Measurements from ENCODE around the gene AATK.

DNA sequence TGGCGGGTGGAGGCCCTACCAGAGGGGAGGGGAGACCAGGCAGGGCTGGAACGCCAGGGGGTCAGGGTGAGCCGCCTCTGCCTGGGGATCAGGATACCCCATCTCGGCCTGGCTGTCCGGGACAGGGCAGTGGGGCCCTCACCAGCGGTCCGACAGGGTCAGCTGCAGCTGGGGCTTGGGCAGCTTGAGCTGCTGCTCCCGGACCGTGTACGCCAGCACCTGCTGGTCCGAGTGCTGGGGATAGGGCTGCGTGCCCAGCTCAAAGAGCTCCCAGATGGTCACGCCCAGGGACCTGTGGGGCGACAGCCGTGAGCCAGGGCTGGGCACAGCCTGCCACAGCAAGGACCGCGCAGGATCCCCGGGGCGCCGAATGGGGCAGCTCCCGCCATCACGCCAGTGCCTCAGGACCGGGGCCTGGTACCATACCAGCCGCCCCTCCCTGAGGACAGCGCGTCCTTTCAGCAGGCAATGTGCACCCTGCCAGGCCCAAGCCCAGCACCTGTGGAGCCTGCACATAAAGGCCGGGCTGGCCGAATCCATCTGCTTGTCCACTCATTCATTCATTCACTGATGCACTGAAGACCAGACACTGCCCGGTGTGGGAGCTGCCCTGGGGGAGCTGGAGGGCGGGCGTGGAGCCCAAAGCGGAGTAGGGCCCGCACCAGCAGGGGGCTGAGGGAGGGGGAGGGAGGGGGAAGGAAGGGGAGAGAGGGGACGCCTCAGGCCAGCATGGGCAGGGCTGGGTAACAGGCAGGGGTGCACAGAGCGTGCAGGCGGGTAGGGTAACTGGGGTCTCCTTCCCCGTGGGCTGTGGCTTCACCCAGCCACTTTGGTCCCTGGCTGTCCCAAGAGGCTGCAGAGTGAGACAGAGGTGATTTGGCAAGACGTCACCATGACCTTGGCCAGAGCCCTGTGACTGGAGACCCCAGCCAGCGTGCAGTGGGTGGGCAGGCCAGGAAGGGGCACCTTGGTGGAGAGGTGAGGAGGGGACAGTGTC, 42.7 kb downstream of the AATK start:
- TF ChIP-seq, protein P1, sequence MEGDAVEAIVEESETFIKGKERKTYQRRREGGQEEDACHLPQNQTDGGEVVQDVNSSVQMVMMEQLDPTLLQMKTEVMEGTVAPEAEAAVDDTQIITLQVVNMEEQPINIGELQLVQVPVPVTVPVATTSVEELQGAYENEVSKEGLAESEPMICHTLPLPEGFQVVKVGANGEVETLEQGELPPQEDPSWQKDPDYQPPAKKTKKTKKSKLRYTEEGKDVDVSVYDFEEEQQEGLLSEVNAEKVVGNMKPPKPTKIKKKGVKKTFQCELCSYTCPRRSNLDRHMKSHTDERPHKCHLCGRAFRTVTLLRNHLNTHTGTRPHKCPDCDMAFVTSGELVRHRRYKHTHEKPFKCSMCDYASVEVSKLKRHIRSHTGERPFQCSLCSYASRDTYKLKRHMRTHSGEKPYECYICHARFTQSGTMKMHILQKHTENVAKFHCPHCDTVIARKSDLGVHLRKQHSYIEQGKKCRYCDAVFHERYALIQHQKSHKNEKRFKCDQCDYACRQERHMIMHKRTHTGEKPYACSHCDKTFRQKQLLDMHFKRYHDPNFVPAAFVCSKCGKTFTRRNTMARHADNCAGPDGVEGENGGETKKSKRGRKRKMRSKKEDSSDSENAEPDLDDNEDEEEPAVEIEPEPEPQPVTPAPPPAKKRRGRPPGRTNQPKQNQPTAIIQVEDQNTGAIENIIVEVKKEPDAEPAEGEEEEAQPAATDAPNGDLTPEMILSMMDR (IDR thresholded peaks at IDR 0.05; ENCODE audit: poor library complexity) = no peak
- TF ChIP-seq EZH2 (IDR thresholded peaks at IDR 0.05; ENCODE audit: borderline replicate concordance) (no peak), EZH2phosphoT487 (IDR thresholded peaks at IDR 0.05; ENCODE audit: low read depth, severe bottlenecking, unreplicated experiment) (no peak)

All from hepatocyte (in vitro differentiated cells).